Motor neuron (in vitro differentiated cells): Measurements from ENCODE around the gene CCDC188. TPM values are rescaled to one million over a fixed set of nuclear protein-coding genes. Genes with fewer than 3 reads are reported as not detected.

Source experiments
- ATAC-seq, 8 experiments: fragments of 200-7000 bp; cut with Tn5 transposase; replicated peaks in 6 of 8; 2 replicates each; pipeline ENCODE4 v1.8.0; 2021; ENCODE audit warnings: mild to moderate bottlenecking in 8 of 8, moderate library complexity in 8 of 8
- H3K27ac ChIP-seq, 2 donors: fragments of 250-450 bp; sonication (Bioruptor Pico); 2 replicates each; pipeline ENCODE4 v1.9.0; 2021; ENCODE audit warnings: antibody characterized with exemption in 2 of 2, mild to moderate bottlenecking in 2 of 2, moderate library complexity in 1 of 2
- H3K4me1 ChIP-seq, 2 donors: fragments of 250-450 bp; sonication (Bioruptor Pico); replicated peaks in 1 of 2; 2 replicates each; pipeline ENCODE4 v1.6.1; 2021; ENCODE audit warnings: antibody characterized with exemption in 2 of 2, mild to moderate bottlenecking in 2 of 2, moderate library complexity in 1 of 2
- H3K4me3 ChIP-seq, 5 donors: fragments of 250-450 bp; sonication (Bioruptor Pico); 2 replicates each; pipeline ENCODE4 v1.9.0; 2021; ENCODE audit warnings: antibody characterized with exemption in 5 of 5, mild to moderate bottlenecking in 5 of 5, moderate library complexity in 4 of 5
- WGBS, 10 experiments: fragments of 450-650 bp; shearing (Covaris generic); methylation state at CpG; one replicate each; pipeline ENCODE4 v1.0.0; 2022; 5-methylcytosine and 5-hydroxymethylcytosine counted together
- in situ Hi-C, 9 experiments: fragments of 400-800 bp; cut with MboI; loops; one replicate each; pipeline ENCODE4 v1.15.0; 2021; ENCODE audit warnings: low sequenced_read_pairs in 9 of 9, low pct_unique_long_range_greater_than_20kb in 2 of 9; ENCODE audit not compliant: unreplicated experiment in 9 of 9
- total RNA-seq, 8 experiments: library from RNA; unstranded; fragments of 300-600 nt; gene quantifications; 2 replicates each; pipeline versions ENCODE4 v1.2.3 to v1.2.4, GENCODE V29; 2022

The CCDC188 gene
- total RNA-seq, 8 experiments from 2014 or later, result 0.56 to 7.6 (median 1.2) TPM; not detected in 1

DNA sequence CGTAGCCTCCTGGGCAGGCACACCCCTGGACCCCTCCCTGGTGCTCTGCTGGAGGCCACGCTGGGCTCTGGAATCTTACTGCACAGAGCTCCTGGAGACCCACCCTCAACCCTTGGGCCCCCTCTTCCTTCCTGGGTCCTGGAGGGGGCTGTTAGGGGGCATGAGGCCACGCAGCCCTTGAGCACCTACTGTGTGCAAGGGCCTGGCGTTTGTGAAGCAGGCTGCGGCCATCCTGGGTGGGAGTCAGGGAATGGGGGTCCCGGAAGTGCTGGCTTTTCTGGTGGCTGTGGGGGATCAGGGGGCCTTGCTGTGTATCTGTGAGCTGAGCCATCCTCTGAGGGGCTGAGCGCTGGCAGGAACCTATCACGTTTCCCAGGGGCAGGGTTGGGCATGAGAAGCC, 40.9 kb upstream of the CCDC188 start:
- 60 to 100% methylated on average over 1 of the region's 8 CpGs; no CpG with 5 or more reads in 8 of the 10 experiments for WGBS, 10 experiments
- peak overlapping the region in 1 of 2 donors; percentile 18 for H3K27ac ChIP-seq

DNA sequence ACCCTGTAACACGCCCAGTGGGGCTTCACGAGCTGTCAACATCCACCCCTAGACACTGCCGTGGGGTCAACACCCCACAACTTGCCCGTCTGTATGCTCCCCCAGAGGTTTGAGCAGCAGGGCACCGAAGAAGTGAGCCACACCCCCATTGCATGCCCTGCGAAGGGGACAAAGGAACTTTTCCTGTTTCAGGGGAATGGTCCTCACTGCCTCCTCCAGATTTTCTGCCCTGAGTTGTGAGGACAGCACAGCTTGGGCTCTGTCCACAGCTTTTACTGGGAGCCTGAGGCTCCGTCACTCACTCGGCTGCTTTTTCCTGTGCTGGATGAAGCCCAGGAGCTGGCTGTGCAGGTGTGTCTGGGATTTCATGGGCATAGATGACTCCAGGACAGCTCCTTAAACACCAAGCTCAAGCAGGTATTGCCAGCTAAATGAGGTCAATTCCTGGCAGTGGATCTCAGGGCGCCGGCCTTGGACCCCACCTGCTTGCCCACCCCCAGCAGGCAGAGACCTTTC, 40.2 kb upstream of the CCDC188 start:
- in situ Hi-C loops, result no loop called here
- no peak overlapping the region for H3K4me3 ChIP-seq
- peaks cover 12 to 20% of the 10 kb centered on the region in 2 donors for H3K4me1 ChIP-seq
- no peak for ATAC-seq
- WGBS, 10 experiments, result 60 to 80% (median 71%) methylated on average over 1 to 4 of the region's 10 CpGs; no CpG with 5 or more reads in 6 of the 10 experiments
- H3K27ac ChIP-seq, result no peak overlapping the region

More for the DNA sequence above, 40.9 kb upstream of the CCDC188 start:
- ATAC-seq, result peak in 4 of 8 experiments; percentile 47 to 59 (median 48)
- peaks cover 15 to 22% of the 10 kb centered on the region in 2 donors for H3K4me1 ChIP-seq
- in situ Hi-C loops, result no loop called here
- no peak overlapping the region for H3K4me3 ChIP-seq

DNA sequence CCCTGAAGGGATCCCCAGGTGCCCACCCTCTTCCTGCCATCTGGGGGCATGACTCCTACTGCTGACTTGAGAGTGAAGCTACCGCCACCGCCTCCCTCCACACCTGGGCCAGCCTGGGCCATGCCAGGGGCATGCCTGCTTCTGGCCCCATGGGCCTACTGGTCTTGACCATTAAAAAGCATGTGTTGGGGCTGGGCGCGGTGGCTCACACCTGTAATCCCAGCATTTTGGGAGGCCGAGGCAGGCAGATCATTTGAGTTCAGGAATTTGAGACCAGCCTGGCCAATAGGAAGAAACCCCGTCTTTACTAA, 37.7 kb upstream of the CCDC188 start:
- 100% methylated on average over 1 to 2 of the region's 6 CpGs; no CpG with 5 or more reads in 5 of the 10 experiments for WGBS, 10 experiments
- Histone ChIP-seq H3K27ac (no peak overlapping the region), H3K4me3 (no peak overlapping the region), H3K4me1 (peaks cover 11 to 19% of the 10 kb centered on the region in 2 donors)
- no peak for ATAC-seq
- in situ Hi-C loops, result no loop called here

DNA sequence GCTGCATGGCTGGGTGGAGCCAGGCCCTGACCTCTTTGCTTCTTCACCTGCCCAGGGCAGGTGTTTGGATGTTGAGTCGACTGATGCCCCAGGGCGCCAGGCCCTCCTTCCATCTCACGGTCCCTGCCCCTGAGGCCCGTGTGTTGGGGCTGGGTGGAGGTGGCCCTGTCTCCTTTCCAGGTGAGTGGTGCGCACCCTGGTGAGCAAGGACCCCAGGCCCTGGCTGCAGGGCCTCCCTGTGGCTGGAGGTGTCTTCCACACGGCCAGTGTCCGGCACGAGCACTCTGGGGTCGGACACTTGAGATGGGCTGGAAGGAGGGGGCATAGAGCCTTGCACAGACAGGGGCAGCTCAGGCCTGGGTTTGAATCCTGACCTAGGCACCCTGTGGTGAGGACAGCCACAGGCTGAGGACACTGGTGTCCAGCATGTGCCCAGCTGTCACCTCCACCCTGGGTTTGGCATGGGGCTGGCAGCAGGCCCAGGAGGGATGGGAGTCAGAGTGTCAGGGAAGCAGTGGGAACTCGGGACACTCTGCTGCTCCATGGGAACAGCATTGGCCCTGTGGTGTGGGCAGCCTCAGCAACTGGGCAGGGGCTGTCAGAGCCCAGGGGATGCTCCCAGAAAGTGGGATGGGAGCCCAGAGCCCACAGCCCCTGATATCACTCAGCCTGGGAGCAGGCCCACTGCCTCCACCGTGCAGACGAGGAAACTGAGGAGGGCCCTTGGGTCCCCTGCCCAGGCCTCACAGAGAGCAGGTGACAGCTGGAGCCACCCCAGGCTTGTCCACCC, 37.1 kb upstream of the CCDC188 start:
- peak in 1 of 8 experiments; percentile 4 for ATAC-seq
- Histone ChIP-seq H3K27ac (no peak overlapping the region), H3K4me1 (peaks cover 7 to 19% of the 10 kb centered on the region in 2 donors), H3K4me3 (no peak overlapping the region)
- in situ Hi-C loops, result no loop called here
- whole genome bisulfite sequencing, 10 experiments, result 60 to 100% (median 86%) methylated on average over 1 to 4 of the region's 12 CpGs; no CpG with 5 or more reads in 6 of the 10 experiments

DNA sequence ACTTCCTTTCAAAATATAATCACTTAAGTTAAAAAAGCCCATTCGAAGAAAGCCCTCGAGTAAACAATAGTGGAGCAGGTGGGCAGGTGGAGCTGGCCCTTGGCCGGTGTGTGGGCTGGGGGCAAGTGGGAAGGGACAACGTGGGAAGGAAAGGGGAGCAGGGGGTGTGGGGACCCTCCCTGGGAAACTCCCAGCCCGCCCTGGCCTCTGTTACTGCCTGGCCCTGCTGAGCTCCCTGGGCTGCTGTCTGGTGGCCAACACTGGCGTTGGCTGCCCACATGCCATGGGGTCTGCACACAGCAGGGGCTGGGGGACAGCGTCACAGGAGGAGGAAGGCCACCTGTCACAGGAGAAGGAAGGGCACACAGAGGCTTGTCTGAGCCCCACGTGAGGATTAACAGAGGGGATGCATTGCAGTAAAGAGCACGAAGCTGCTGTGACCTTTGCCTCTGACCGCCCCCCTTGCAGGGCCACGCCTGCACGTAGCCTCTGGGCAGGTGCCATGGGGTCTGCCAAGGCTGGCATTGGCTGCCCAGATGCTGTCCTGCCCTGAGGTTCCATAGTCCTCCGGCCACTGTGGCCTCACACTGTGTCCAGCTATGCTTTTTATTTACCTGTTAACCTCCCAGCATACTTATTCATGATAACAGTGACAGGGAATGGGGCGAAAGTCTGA, 36.2 kb upstream of the CCDC188 start:
- 20 to 73% (median 43%) methylated on average over 1 to 3 of the region's 14 CpGs; no CpG with 5 or more reads in 6 of the 10 experiments for WGBS, 10 experiments
- Histone ChIP-seq H3K27ac (no peak overlapping the region), H3K4me1 (peaks cover 10 to 21% of the 10 kb centered on the region in 2 donors), H3K4me3 (no peak overlapping the region)
- no peak for ATAC-seq
- in situ Hi-C loops, result no loop called here

DNA sequence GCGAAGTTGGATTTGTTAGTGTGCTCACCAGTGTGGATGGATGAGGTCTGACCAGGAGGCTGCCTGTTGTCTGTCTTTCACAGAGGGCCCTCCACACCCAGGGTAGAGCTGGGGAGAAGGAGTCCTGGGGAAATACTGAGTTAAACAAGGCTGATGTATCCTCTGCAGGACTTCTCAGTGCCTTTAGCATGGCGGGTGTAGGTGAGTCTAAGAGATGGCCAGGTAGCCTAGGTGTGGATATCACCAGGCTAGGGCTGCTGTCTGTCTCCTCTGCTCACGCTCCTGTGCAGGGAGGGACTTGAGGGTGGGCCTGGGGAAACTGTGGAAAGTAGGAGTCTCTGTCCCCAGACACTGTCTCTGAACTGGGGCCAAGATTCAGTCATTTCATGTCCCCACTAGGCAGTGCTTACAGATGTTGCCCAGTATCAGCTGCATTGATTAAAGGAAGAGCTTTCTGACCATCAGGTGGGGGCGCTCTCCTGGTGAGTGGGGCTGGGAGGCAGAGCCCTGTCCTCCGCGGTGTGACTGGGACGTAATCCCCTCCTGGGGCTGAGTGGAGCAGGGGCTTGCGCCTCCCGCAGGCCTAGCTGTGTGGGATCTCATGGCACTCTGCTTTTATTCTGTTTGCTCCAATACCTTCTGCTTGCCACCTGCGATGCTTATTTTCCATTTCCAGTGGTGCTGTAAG, 35.5 kb upstream of the CCDC188 start:
- Histone ChIP-seq H3K4me1 (peaks cover 17 to 21% of the 10 kb centered on the region in 2 donors), H3K27ac (peak overlapping the region in 1 of 2 donors; percentile 17), H3K4me3 (no peak overlapping the region)
- WGBS, 10 experiments, result 14 to 100% (median 60%) methylated on average over 1 to 8 of the region's 10 CpGs; no CpG with 5 or more reads in 5 of the 10 experiments
- peak in 3 of 8 experiments; percentile 26 to 44 (median 30) for ATAC-seq
- in situ Hi-C loops, result no loop called here

DNA sequence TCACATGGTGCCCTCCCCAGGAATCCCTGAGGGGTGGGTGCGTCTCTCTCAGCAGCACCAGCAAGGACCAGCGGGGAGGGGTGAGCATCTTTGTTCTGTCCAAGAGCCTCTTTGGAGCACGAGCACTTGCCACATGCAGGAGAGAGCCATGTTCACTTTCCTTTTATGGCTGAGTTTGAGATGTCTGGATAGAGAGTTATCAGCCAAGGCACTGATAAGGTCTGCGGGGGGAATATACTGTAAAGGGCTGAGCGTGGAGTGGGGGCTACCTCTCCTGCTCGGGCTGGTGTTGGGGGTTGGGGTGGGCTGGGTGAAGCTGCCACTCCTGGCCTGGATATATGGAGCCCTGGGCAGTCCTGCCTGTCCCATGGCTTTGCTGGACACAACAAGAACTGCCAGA, 34.9 kb upstream of the CCDC188 start:
- no peak for ATAC-seq
- in situ Hi-C loops, result no loop called here
- Histone ChIP-seq H3K27ac (no peak overlapping the region), H3K4me3 (no peak overlapping the region), H3K4me1 (peaks cover 22 to 26% of the 10 kb centered on the region in 2 donors)
- 89% methylated on average over 3 of the region's 6 CpGs; no CpG with 5 or more reads in 9 of the 10 experiments for WGBS, 10 experiments

DNA sequence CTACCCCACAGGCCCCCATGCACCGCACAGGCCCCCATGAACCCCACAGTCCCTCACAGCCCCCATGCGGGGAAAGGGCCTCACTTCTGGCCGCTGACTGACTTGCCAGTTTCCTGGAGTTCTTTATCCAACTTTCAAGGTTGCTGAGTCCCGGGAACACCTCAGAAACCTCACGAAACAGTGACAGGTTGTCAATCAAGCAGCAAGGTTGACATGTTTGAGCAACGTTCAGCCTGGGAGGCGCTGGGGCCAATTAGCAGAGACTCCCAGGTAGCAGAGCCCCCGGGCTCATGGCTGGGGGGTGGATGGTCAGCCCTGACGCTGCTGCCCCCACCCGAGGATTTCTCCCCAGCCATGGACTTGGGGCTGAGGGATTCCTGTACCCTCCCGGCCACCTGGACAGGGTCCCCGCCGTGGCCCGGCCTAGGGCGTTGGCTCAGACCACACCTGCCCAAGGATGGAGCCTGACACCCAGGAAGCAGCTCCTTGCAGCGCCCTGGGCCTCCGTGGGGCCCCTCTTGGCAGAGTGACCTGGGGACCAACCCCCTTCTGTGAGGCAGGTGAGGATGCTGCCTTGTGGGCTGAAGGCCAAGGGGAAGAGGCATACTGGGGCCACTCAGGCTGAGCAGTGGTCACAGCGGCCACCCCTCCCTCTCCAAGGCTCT, 33.8 kb upstream of the CCDC188 start:
- no peak overlapping the region for H3K27ac ChIP-seq
- no peak overlapping the region for H3K4me3 ChIP-seq
- WGBS, 10 experiments, result 80% methylated on average over 1 to 5 of the region's 18 CpGs; no CpG with 5 or more reads in 8 of the 10 experiments
- no peak for ATAC-seq
- H3K4me1 ChIP-seq, result peaks cover 26 to 31% of the 10 kb centered on the region in 2 donors
- in situ Hi-C loops, result no loop called here

DNA sequence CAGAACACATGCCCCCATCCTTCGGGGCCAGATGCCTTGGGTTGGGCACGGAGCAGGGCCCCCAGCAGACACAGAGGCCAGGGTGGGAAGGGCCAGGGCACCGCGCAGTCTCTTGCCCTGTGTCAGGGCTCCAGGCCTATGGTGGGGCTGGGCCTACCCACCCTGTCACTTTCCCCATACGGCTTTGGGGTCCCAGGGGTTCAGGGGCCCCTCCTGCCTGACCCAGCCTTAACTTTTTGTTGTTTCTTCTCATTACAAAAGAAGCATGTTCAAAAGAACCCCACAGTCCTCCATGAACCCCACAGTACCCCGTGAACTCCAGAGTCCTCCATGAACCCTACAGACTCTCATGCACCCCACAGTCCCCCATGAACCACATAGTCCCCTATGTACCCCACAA, 33.0 kb upstream of the CCDC188 start:
- no peak for ATAC-seq
- H3K4me1 ChIP-seq, result peaks cover 29 to 38% of the 10 kb centered on the region in 2 donors
- no peak overlapping the region for H3K27ac ChIP-seq
- in situ Hi-C loops, result no loop called here
- H3K4me3 ChIP-seq, result no peak overlapping the region
- WGBS, 10 experiments, result 50 to 100% methylated on average over 1 to 2 of the region's 6 CpGs; no CpG with 5 or more reads in 8 of the 10 experiments

DNA sequence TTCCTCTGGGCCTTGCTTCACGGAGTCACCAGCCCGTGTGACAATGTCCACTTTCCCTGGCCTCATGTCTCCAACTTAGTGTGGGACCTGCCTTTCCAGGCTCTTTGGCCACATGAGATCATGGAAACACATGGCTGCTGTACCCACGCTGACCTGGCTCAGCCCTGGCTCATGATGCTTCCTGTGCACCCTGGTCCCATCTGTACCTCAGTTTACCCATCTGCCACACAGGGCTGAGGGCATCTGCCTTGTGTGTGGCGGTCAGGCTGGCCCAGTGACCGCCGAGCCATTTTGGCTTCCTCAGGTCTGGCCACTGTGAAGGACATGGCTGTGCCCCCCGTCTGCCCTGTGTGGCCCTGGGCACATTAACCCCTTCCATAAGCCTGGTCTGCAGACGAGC, 32.2 kb upstream of the CCDC188 start:
- WGBS, 10 experiments, result 0 to 100% (median 64%) methylated on average over 1 to 2 of the region's 8 CpGs; no CpG with 5 or more reads in 7 of the 10 experiments
- no peak overlapping the region for H3K27ac ChIP-seq
- no peak for ATAC-seq

DNA sequence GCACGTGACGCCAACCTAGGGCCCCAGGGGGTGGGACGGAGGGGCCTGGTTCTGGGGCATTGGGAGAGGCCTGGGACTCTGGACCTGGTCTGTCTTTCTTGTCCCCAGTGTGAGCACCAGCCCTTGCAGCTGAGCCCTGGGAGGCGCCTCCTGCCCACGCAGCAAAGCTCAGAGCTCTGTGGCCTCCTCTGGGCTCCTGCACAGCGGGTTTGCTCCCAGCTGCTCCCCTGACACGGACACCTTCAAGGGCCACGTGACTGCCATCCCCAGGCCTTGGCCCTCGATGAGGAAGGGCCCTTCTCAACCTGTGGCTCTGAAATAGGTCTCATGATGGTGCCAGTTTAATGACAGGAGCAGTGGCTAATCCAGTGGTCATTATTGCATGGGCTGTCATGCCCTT, 31.5 kb upstream of the CCDC188 start:
- in situ Hi-C loops, result no loop called here
- Histone ChIP-seq H3K27ac (peak overlapping the region in 1 of 2 donors; percentile 60), H3K4me3 (no peak overlapping the region), H3K4me1 (peaks cover 44 to 53% of the 10 kb centered on the region in 2 donors)
- 40% methylated on average over 2 of the region's 9 CpGs; no CpG with 5 or more reads in 9 of the 10 experiments for whole genome bisulfite sequencing, 10 experiments
- peak in 5 of 8 experiments; percentile 2 to 13 (median 9) for ATAC-seq

More for the DNA sequence above, 32.2 kb upstream of the CCDC188 start:
- no peak overlapping the region for H3K4me3 ChIP-seq
- in situ Hi-C loops, result no loop called here
- H3K4me1 ChIP-seq, result peaks cover 36 to 45% of the 10 kb centered on the region in 2 donors

DNA sequence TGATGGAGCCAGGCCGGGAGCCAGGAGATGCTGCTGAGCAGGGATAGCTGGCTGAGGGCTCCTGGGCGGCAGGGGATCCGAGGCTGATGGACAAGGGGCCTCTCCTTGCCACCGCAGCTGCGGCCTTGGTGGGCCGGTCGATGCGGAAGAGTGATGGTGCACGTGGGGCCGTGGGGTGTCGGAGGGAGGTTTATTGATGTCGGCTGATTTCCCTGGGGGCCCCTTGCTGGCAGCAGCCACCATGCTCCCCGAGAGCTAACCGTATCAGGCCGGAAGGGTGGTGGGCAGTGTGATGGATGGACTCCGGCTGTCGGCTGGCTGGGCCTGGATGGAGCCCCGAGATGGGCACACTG, 31.0 kb upstream of the CCDC188 start:
- no peak overlapping the region for H3K4me3 ChIP-seq
- H3K27ac ChIP-seq, result peak overlapping the region; percentile 17 to 60
- in situ Hi-C loops, result no loop called here
- ATAC-seq, result peak in 5 of 8 experiments; percentile 66 to 80 (median 70)
- H3K4me1 ChIP-seq, result peaks cover 49 to 55% of the 10 kb centered on the region in 2 donors
- WGBS, 10 experiments, result 40 to 60% methylated on average over 3 to 4 of the region's 18 CpGs; no CpG with 5 or more reads in 8 of the 10 experiments
